Trophoblast cell (in vitro differentiated cells and primary cell): ENCODE data around the gene BUB1.

Experiments used
- DNase-seq, 2 donors: peaks; one replicate each; pipeline ENCODE4 v3.0.0-alpha.2; 2016
- H2AFZ ChIP-seq: 2 replicates; pipeline ENCODE4 v1.6.1; 2013; ENCODE audit warnings: low read length, moderate library complexity, mild to moderate bottlenecking; ENCODE audit not compliant: insufficient read depth, poor library complexity
- H2AK5ac ChIP-seq: 2 replicates; pipeline ENCODE4 v1.6.1; 2013; ENCODE audit warnings: mild to moderate bottlenecking, low read length
- H2BK120ac ChIP-seq: 2 replicates; pipeline ENCODE4 v1.6.1; 2013; ENCODE audit warnings: low read length, mild to moderate bottlenecking, moderate library complexity; ENCODE audit not compliant: insufficient read depth, poor library complexity
- H2BK12ac ChIP-seq: 2 replicates; pipeline ENCODE4 v1.6.1; 2013; ENCODE audit warnings: mild to moderate bottlenecking, low read length, moderate library complexity
- H2BK5ac ChIP-seq: 2 replicates; pipeline ENCODE4 v1.6.1; 2013; ENCODE audit warnings: low read length, low read depth, moderate library complexity, mild to moderate bottlenecking; ENCODE audit not compliant: poor library complexity
- H3K14ac ChIP-seq: 2 replicates; pipeline ENCODE4 v1.6.1; 2013; ENCODE audit warnings: mild to moderate bottlenecking, low read length
- H3K18ac ChIP-seq: 2 replicates; pipeline ENCODE4 v1.6.1; 2013; ENCODE audit warnings: mild to moderate bottlenecking, low read length
- H3K23ac ChIP-seq: 2 replicates; pipeline ENCODE4 v1.6.1; 2013; ENCODE audit warnings: low read length
- H3K27ac ChIP-seq: 2 replicates; pipeline ENCODE4 v1.5.1; 2013; ENCODE audit warnings: low read depth, mild to moderate bottlenecking, inconsistent platforms, low read length, moderate library complexity
- H3K27me3 ChIP-seq: 2 replicates; pipeline ENCODE4 v1.6.1; 2013; ENCODE audit warnings: inconsistent platforms, mild to moderate bottlenecking, low read length, moderate library complexity; ENCODE audit not compliant: insufficient read depth
- H3K36me3 ChIP-seq, 2 experiments: 1 replicate in 1 of 2; 2 replicates in 1 of 2; pipeline ENCODE4 v1.6.1; 2013; ENCODE audit warnings: low read length in 2 of 2, mild to moderate bottlenecking in 2 of 2, moderate library complexity in 1 of 2; ENCODE audit not compliant: insufficient read depth in 2 of 2, control insufficient read depth in 1 of 2
- H3K4ac ChIP-seq: 2 replicates; pipeline ENCODE4 v1.6.1; 2013; ENCODE audit warnings: low read depth, mild to moderate bottlenecking, low read length, moderate library complexity
- H3K4me1 ChIP-seq, 2 experiments: 1 replicate in 1 of 2; 2 replicates in 1 of 2; pipeline ENCODE4 v1.6.1; 2013; ENCODE audit warnings: low read length in 2 of 2, mild to moderate bottlenecking in 2 of 2, moderate library complexity in 1 of 2; ENCODE audit not compliant: insufficient read depth in 2 of 2, control insufficient read depth in 1 of 2
- H3K4me2 ChIP-seq: 2 replicates; pipeline ENCODE4 v1.6.1; 2013; ENCODE audit warnings: inconsistent platforms, mild to moderate bottlenecking, low read length, moderate library complexity
- H3K4me3 ChIP-seq: 2 replicates; pipeline ENCODE4 v1.5.1; 2013; ENCODE audit warnings: mild to moderate bottlenecking, low read depth, low read length, inconsistent platforms
- H3K79me1 ChIP-seq: one replicate; pipeline ENCODE4 v1.6.1; 2013; ENCODE audit warnings: low read length
- H3K79me2 ChIP-seq: 2 replicates; pipeline ENCODE4 v1.6.1; 2013; ENCODE audit warnings: low read length, mild to moderate bottlenecking; ENCODE audit not compliant: control insufficient read depth, insufficient read depth, poor library complexity
- H3K9ac ChIP-seq: 2 replicates; pipeline ENCODE4 v1.6.1; 2013; ENCODE audit warnings: mild to moderate bottlenecking, low read length
- H3K9me3 ChIP-seq: 2 replicates; pipeline ENCODE4 v1.6.1; 2013; ENCODE audit warnings: low read depth, mild to moderate bottlenecking, control low read depth, inconsistent platforms, low read length; ENCODE audit not compliant: insufficient read depth
- H4K12ac ChIP-seq: 2 replicates; pipeline ENCODE4 v1.6.1; 2013; ENCODE audit warnings: low read depth, mild to moderate bottlenecking, low read length, moderate library complexity
- H4K8ac ChIP-seq: 2 replicates; pipeline ENCODE4 v1.6.1; 2013; ENCODE audit warnings: low read depth, mild to moderate bottlenecking, low read length, moderate library complexity
- H4K91ac ChIP-seq: one replicate; pipeline ENCODE4 v1.6.1; 2013; ENCODE audit warnings: low read depth, mild to moderate bottlenecking, low read length, moderate library complexity
- WGBS: extraction: QIAGEN DNeasy Blood & Tissue Kit; methylation state at CpG from one replicate; pipeline ENCODE4 v1.1.7; 2013; ENCODE audit warnings: missing lambda C conversion rate; ENCODE audit not compliant: insufficient read length, insufficient coverage; ENCODE audit errors: extremely low coverage; 5-methylcytosine and 5-hydroxymethylcytosine counted together

BUB1 gene

DNA sequence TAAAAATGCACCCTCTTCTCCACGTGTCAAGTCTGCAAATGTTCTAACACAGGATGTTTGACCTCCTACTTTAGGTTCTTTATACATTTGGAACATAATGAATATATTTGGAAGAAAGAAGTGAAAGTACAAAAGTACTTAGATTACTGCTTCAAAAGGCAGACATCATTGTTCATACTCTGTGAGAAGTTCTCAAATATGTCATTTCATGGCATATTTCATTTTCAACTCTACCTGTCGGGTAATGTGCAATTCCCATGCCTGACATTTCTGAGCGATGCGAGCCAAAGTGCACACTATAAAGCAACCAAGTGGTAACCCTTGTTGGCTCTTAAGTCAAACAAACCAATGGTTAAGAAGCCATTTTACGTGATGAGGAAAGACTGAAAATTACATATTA lies 7.0 kb downstream of the BUB1 start:
- Histone ChIP-seq H3K4ac (no peak overlapping the region), H3K4me3 (no peak overlapping the region), H3K9ac (no peak overlapping the region), H2BK12ac (no peak overlapping the region), H2AFZ (no peak overlapping the region), H2BK120ac (no peak overlapping the region), H3K79me1 (no peaks in the 10 kb centered on the region), H3K4me2 (no peak overlapping the region), H3K18ac (no peak overlapping the region), H4K8ac (no peak overlapping the region), H3K79me2 (peaks cover 1% of the 10 kb centered on the region), H3K14ac (no peak overlapping the region), H4K12ac (no peak overlapping the region), H3K27me3 (no peaks in the 10 kb centered on the region), H2AK5ac (no peak overlapping the region), H3K27ac (no peak overlapping the region), H2BK5ac (no peak overlapping the region), H4K91ac (no peak overlapping the region), H3K36me3 (peaks cover 22 to 37% of the 10 kb centered on the region in 2 experiments), H3K23ac (no peak overlapping the region), H3K4me1 (peaks cover 0 to 2% of the 10 kb centered on the region in 2 experiments), H3K9me3 (no peaks in the 10 kb centered on the region)
- WGBS, result no CpG with 5 or more reads among the region's 5 CpGs
- no peak for DNase-seq

DNA sequence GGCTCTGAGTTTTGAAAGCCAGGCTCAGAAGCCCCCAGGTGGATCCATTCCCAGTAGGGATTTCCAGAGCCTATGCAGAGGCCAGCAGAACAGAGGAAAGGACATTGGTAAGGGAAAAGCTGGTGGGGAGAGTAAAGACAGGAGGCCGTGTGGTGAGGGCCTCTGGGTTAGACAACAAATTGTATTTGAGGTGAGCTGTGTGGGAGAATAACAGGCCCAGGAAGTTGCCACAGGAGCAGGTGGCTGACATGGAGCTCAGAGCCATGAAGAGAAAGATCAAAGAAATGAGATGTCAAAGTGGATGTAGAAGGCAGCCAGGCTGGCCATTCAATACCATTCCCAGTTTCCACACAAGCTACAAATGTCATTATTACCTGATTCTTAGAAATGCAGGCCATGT lies 8.8 kb downstream of the BUB1 start:
- no peak overlapping the region for H2BK5ac ChIP-seq
- H3K4me3 ChIP-seq, result no peak overlapping the region
- no CpG with 5 or more reads among the region's 1 CpG for WGBS
- H3K36me3 ChIP-seq, result peaks cover 22 to 40% of the 10 kb centered on the region in 2 experiments
- H2BK120ac ChIP-seq, result no peak overlapping the region
- H3K27ac ChIP-seq, result no peak overlapping the region
- no peaks in the 10 kb centered on the region for H3K79me1 ChIP-seq
- no peak overlapping the region for H3K18ac ChIP-seq
- H4K91ac ChIP-seq, result no peak overlapping the region
- no peak overlapping the region for H2BK12ac ChIP-seq
- H4K8ac ChIP-seq, result no peak overlapping the region
- no peak overlapping the region for H3K4ac ChIP-seq
- no peak overlapping the region for H3K9ac ChIP-seq
- no peak overlapping the region for H3K23ac ChIP-seq
- no peak overlapping the region for H2AFZ ChIP-seq
- no peaks in the 10 kb centered on the region for H3K27me3 ChIP-seq
- no peaks in the 10 kb centered on the region for H3K9me3 ChIP-seq
- no peak for DNase-seq
- H3K4me2 ChIP-seq, result no peak overlapping the region
- no peaks in the 10 kb centered on the region for H3K4me1 ChIP-seq
- no peak overlapping the region for H4K12ac ChIP-seq
- H3K79me2 ChIP-seq, result no peaks in the 10 kb centered on the region
- no peak overlapping the region for H3K14ac ChIP-seq
- no peak overlapping the region for H2AK5ac ChIP-seq

DNA sequence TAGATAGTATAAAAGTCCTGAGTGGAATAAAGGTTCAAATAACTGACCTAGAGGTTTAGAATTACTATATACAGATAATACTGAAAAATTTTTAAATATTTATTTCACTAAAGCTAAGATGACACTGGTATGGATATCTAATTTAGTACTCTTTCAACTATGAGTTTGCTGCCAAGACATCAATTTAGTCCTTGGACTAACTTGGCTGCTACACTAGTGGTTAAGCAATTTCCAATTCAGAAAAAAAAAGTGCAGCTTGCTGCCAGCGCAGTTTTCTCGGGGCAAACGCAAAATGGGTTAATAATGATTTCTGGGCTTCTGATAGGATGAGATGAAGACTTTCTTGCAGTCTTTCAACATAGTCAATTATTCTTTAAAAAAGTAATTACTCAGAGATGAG lies 10.8 kb downstream of the BUB1 start:
- Histone ChIP-seq H3K4me3 (no peak overlapping the region), H3K23ac (no peak overlapping the region), H2BK5ac (no peak overlapping the region), H3K4ac (no peak overlapping the region), H3K27ac (no peak overlapping the region), H2AK5ac (no peak overlapping the region), H2BK120ac (no peak overlapping the region), H4K91ac (no peak overlapping the region), H3K79me2 (no peaks in the 10 kb centered on the region), H4K12ac (no peak overlapping the region), H3K79me1 (no peaks in the 10 kb centered on the region), H3K9ac (no peak overlapping the region), H3K27me3 (no peaks in the 10 kb centered on the region), H4K8ac (no peak overlapping the region), H3K9me3 (no peaks in the 10 kb centered on the region), H3K36me3 (peaks cover 15 to 32% of the 10 kb centered on the region in 2 experiments), H3K18ac (no peak overlapping the region), H2BK12ac (no peak overlapping the region), H3K4me2 (no peak overlapping the region), H2AFZ (no peak overlapping the region), H3K4me1 (no peaks in the 10 kb centered on the region), H3K14ac (no peak overlapping the region)
- WGBS, result no CpG with 5 or more reads among the region's 3 CpGs
- DNase-seq, result no peak

DNA sequence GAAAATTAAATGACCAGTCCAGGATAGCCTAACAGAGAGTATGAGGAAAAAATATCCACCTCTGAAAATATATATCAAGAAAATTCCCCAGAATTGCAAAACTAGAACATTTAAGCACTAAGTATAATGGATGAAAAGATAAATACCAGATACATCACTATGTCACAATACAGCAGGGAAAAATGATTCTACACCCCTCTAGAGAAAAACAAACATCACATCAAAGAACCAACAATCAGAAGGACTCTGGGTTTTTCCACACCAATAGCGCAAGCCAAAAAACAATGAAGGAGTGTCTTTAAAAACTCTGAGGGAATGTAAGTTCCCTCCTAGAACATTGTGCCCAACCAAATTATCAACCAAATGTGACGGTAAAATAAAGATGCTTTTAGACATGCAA lies 13.7 kb downstream of the BUB1 start:
- peaks cover 16 to 29% of the 10 kb centered on the region in 2 experiments for H3K36me3 ChIP-seq

More for the DNA sequence above, 13.7 kb downstream of the BUB1 start:
- WGBS, result no CpG with 5 or more reads among the region's 2 CpGs
- Histone ChIP-seq H3K4me3 (no peak overlapping the region), H3K79me2 (no peaks in the 10 kb centered on the region), H2BK5ac (no peak overlapping the region), H2AK5ac (no peak overlapping the region), H3K79me1 (no peaks in the 10 kb centered on the region), H3K27me3 (no peaks in the 10 kb centered on the region), H3K9ac (no peak overlapping the region), H4K91ac (no peak overlapping the region), H3K18ac (no peak overlapping the region), H3K4ac (no peak overlapping the region), H2BK12ac (no peak overlapping the region), H4K8ac (no peak overlapping the region), H3K14ac (no peak overlapping the region), H3K23ac (no peak overlapping the region), H3K27ac (no peak overlapping the region), H4K12ac (no peak overlapping the region), H3K4me1 (no peaks in the 10 kb centered on the region), H2BK120ac (no peak overlapping the region), H3K4me2 (no peak overlapping the region), H3K9me3 (no peaks in the 10 kb centered on the region), H2AFZ (no peak overlapping the region)
- DNase-seq, result no peak
